ENCODE data around the gene F12.
A peak's percentile ranks its signal among the peaks of the same experiment; 100 is the strongest.
"Not testable (repeated sequence)": the region's sequence is repeated elsewhere in the genome, so short reads cannot be mapped to it uniquely, and the experiment has no call there.

The F12 gene

GRCh38 chr5:177385720-177386119, 23.6 kb downstream of the F12 start:
- DNase-seq = no peak

DNA sequence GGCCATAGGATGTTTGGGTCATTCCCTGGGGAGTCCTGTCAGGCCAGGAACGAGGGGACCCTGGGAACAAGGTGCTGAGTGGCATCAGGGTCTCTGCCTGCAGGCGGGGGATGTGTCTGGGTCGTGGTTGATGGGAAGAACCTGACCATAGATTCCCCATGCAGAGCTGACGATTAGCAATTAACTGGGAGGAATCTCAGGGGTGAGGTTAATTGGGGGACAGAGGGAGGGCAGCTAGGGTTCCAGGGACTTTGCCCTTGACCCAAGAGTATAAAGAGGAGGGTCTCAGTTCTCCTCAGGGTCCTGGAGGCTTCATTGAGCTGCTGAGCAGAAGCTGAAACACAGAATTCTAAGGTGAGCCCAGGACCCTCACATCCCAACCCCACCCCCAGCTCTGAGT, 25.2 kb downstream of the F12 start, which contains the start of gene SLC34A1:
Gene SLC34A1, plus strand, starts transcription at position 301 of the 400 bp plus-strand sequence. CDS start 1,308 bp downstream, outside the sequence.
- DNase-seq = no peak

DNA sequence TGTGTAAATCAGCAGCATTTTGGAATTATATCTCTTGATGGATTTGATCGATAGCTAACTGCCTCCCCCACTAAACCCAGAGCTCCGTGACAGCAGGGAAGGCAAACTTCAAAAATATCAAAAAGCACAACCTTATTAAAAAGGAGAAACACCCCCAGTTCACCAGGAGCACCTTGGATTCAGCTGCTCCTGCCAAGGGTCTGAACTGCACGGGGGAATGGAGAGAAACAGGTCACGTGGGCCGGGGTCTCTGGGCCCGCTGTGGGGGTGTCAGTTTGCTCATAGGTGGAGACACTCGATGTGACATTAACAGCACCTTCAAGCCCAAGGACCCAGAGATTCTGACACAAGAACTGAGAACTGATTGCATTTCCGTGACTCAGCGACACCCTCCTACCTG, 26.2 kb downstream of the F12 start:
- no peak for DNase-seq

DNA sequence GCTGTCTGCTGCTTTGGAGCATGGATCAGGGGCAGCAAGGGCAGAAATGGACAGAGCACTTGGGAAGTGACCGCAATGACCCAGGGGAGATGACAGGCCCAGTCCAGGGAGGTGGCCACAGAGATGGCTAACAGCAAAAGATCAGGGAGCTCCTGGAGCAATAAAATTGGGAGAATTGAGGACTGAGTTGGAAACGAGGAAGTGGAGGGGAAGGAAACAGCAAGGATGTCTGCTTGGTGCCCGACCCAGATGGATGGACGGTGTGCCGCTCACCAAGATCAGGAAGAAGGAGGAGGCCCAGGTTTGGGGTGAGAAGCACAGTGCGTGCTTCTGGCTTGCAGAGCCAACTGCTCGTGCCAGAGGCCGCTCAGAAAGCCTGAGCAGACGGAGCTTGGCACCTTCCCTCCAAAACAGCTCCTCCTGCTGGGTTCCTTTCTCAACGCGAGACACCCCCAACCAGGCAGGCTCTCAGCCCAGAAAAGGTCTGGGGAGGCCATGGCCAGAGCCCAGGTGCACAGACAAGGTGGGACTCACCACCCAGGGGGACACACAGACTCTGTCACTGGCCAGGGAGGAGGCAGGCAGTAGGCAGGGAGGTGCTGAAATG, 26.8 kb downstream of the F12 start:
- no peak for DNase-seq

DNA sequence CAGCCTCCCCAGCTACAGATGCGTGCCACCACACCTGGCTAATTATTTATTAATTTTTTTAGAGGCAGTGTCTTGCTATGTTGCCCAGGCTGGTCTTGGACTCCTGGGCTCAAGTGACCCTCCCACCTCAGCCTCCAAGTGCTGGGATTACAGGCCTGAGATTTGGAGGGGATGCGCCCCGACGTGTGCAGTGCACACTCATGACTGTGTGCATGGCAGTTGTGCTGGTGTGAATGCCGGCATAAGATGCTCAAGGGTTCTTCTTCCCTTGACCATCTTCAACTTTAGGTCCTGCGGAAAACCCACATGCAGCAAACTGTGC, 28.6 kb downstream of the F12 start:
- DNase-seq = no peak

GRCh38 chr5:177378884-177379883, 30.2 kb downstream of the F12 start:
- DNase-seq = peak; percentile 68

GRCh38 chr5:177377851-177378776, 31.2 kb downstream of the F12 start:
- DNase-seq = no peak

DNA sequence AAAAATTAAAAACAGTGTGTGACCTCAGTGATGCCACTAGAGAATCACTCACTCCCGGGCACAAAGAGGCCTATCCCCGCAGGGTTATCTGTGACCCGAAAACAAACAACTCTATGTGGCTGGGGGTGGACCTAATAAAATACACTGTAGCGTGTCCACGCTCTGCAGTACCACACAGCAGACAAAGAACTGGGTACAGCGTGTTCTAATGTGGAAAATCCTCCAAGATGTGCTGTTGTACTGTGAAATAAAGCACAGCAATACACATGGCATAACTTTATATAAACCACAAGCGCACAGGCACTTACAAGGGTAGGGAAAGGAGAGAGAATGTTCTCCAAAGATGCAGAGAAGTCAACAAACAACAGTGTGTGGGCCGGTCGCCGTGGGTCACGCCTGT, 33.3 kb downstream of the F12 start:
- DNase-seq = no peak

DNA sequence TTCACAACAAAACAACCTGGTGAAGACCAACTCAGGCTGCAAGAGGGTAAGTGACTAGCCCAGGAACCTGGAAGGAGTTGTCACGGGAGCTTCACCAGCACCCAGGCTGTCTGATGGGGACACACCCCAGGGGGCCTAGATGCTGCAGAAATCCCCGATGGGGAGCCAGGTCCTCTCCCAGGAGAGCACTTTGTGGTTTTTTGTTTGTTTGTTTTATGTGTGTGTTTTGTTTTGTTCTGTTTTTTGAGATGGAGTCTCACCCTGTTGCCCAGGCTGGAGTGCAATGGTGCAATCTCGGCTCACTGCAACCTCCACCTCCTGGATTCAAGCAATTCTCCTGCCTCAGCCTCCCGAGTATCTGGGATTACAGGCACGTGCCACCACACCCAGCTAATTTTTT, 33.8 kb downstream of the F12 start:
- DNase-seq = not testable (repeated sequence)

GRCh38 chr5:177374211-177374610, 35.2 kb downstream of the F12 start:
- no peak for DNase-seq

DNA sequence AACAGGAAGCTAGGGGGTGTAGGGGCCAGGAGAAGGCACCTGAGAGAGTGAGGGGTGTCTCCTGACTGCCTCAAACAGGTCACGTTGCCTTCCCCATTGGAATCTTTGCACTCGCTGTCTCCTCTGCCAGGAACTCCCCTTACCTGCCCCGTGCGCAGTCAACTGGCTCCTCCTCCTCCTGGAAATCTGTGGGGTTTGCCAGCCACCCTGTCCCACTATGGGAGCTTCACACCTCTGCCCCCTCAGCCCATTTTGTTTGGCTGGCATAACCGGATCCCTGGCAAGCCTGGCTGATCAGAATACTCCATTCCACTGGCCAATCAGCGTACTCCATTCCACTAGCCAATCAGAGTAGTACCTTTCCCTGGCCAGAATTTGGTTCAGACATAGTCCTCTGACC, 35.6 kb downstream of the F12 start:
- no peak for DNase-seq

- DNase-seq = no peak
Measured at GRCh38 chr5:177372910-177373309, 36.5 kb downstream of the F12 start.

- DNase-seq = no peak
Measured at GRCh38 chr5:177372034-177372896, 37.1 kb downstream of the F12 start.

- DNase-seq = no peak
Measured at GRCh38 chr5:177371120-177372033, 38.0 kb downstream of the F12 start.

DNA sequence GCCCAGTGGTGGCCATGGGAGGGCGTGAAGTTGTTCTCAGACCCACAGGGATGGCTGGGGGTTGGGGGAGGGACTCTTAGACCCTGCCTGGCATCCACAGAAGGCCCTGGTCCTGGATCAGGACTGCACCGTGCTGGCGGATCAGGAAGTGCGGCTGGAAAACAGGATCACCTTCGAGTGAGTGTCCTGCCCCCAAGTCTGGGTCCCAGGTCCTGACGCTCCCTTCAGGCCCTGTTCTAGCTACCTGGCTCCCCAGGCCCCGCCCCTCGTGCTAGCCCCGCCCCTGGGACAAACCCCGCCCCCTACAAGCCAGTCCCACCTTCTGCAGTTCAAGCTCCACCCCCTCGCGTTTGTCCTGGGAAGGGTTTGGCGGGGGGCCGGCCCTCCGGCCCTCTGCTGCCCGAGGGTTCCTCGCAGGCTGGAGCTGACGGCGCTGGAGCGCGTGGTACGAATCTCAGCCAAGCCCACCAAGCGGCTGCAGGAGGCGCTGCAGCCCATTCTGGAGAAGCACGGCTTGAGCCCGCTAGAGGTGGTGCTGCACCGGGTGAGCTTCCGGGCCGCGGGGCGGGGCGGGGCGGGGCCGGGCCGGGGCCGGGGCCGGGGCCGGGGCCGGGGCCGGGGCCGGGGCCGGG, 38.8 kb downstream of the F12 start:
- peak; percentile 98 for DNase-seq

DNA sequence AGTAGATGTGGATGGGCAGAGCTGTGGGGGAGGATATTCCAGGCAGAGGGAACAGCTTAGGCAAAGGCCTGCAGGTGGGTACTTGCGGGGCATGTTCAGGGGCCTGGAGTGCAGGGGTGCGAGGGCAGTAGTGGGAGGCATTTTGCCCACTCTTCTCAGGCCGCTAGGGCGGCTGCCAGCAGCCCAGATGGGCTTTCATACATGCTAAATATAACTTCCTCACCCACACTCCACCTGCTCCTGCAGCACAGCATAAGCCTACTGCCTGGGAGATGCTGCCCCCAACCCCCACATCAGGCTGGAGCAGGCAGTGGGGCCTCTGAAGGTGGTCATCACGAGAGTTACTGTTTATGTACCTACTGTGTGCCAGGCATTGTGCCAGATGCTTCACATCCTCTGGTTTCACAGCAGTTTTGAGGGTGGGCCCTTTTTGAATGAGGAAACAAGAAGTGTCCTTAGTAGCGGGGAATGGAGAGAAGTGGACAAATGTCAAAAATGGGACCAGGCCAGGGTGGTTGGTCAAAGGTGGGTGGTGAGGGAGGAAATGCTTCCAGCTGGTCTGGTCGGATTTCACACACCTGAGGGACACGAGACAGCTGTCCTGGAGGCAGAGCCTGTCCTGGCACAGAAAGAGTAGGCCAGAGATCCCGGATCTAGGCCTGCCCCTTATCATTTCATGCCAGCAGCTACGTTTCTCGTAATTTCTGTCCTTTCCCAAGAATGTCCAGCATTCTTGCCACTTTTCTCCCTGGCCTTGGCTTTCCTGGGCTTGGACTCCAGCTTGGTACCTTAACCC, 39.5 kb downstream of the F12 start:
- no peak for DNase-seq

DNA sequence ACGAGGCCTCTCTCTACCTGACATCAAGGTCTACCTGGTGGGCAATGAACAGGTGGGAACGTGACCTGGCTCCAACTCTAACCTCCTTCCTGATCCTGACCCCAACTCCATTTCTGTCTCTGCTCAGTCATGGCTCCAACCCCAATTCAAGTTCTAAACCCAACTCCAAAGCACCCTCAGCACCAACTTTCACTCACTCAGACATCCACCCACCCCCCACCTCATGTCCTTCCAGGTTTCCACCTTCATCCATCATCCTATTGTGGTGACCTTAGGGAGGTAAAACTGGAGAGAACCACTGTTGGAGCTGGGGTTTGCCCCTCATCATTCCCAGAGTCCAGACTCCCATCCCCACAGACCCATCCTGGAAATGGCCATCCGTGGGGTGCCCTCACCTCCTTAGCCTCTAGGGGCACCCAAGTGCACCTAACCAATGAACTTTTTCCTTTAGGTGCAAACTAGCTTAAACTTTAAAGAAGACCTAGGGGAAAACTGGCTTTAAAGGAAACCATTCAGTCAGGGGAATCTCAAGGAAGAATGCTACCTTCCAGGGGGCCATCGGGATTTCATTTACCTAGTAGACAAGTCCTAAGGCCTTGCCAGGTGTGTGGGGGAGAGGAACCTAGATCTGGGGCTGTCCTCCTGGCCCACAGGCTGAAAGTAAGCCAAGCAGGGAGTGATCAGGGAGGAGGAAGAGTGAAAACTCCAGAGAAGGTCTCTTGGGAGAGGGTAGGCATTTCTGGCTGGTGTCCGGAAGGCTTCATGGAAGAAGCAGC, 40.3 kb downstream of the F12 start:
- DNase-seq = no peak

DNA sequence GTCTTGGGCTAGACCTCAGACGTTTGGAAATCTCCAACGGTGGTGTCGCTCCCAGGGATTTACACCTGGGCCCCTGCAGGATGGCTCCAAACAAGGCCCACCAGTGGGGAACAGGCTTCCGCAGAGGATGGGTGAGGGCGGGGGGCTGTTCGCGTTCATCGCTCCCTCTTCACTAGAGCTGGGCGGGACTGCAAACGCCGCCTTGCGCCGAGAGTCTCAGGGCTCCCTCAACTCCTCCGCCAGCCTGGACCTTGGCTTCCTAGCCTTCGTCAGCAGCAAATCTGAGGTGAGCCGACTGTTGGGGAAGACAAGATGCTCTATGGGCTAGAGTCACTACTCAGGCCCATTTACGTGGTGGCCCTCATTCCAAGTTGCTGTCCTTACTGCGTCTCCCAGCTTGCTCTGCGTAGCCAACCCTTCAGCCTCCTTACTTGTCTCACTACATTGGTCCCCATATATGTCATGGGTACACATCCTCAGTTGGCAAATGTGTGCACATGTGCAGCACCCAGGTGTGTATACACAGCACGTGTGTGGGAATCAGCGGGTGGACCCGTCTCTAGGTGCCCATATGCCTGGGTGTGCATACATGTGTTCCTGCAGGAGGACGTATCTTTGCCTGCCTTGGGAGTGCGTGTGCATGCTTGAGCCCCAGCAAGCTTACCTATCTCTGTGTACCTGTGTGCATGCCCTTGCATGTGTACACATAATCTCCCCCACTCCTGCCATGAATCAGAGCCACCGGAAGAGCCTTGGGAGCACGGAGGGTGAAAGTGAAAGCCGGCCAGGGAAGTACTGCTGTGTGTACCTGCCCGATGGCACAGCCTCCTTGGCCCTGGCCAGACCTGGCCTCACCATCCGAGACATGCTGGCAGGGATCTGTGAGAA, 41.1 kb downstream of the F12 start:
- DNase-seq = no peak

Data from islet precursor cell (in vitro differentiated cells).